Duodenal mucosa (tissue), 2 donors: ENCODE measurements around the gene TBC1D1.

Experiments used
- H3K27ac ChIP-seq: one replicate; pipeline ENCODE4 v1.7.0; 2013; ENCODE audit warnings: low read depth, low read length
- H3K27me3 ChIP-seq, 2 donors: one replicate each; pipeline ENCODE4 v1.7.0; 2013; ENCODE audit warnings: low read length in 2 of 2, control low read depth in 1 of 2; ENCODE audit not compliant: insufficient read depth in 2 of 2, control insufficient read depth in 1 of 2
- H3K36me3 ChIP-seq, 2 donors: one replicate each; pipeline ENCODE4 v1.7.0; 2013; ENCODE audit warnings: low read length in 2 of 2, control low read depth in 1 of 2; ENCODE audit not compliant: insufficient read depth in 2 of 2, control insufficient read depth in 1 of 2
- H3K4me1 ChIP-seq, 2 donors: one replicate each; pipeline ENCODE4 v1.7.0; 2013; ENCODE audit warnings: low read length in 2 of 2, control low read depth in 1 of 2; ENCODE audit not compliant: insufficient read depth in 2 of 2, control insufficient read depth in 1 of 2
- H3K4me3 ChIP-seq, 2 donors: one replicate each; pipeline ENCODE4 v1.7.0; 2013; ENCODE audit warnings: low read length in 2 of 2, low read depth in 1 of 2
- H3K9ac ChIP-seq, 2 donors: one replicate each; pipeline ENCODE4 v1.7.0; 2013; ENCODE audit warnings: low read length in 2 of 2, low read depth in 1 of 2
- H3K9me3 ChIP-seq, 2 donors: one replicate each; pipeline ENCODE4 v1.7.0; 2013; ENCODE audit warnings: low read length in 2 of 2, control low read depth in 1 of 2; ENCODE audit not compliant: control insufficient read depth in 1 of 2

TBC1D1 gene

DNA sequence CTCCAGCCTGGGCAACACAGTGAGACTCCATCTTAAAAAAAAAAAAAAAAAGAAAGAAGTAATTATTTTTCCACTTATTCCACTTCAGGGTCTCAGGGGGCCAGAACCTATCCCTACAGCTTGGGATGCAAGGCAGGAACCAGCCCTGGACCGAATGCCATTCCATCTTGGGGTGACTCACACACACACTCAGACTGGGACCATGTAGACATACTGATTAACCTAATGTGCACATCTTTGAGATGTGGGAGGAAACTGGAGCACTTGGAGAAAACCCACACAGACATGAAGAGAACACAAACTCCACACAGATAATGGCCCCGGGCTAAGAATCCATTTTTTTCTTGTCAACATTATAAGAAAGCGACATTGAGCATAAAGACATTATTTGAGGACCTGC, 201.8 kb downstream of the TBC1D1 start:
- Histone ChIP-seq H3K27me3 (no peaks in the 10 kb centered on the region), H3K36me3 (peaks cover 9 to 34% of the 10 kb centered on the region in 2 donors), H3K27ac (no peak overlapping the region), H3K4me3 (no peak overlapping the region), H3K4me1 (peaks cover 0 to 13% of the 10 kb centered on the region in 2 donors), H3K9me3 (no peaks in the 10 kb centered on the region), H3K9ac (no peak overlapping the region)

DNA sequence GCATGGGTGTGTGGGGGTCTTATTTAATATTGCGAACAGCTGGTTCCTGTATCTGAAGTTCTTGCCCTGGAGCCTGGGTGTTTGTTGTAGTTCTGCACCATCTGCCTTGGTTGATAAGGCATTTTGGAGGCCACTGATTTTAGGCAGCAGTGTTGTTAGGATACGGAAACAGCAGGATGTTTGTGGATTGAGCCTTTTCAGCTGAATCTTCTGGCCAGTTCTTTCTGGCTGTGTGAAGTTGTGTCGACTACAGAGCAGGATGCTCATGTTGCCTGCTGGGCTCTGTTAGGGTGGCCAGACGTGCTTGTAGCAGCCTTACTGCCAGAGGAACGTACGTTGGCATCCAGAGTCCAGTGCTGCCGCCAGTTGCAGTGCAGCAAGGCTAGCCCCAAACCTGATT, 203.5 kb downstream of the TBC1D1 start:
- Histone ChIP-seq H3K36me3 (peaks cover 17 to 39% of the 10 kb centered on the region in 2 donors), H3K9me3 (no peaks in the 10 kb centered on the region), H3K27ac (no peak overlapping the region), H3K9ac (no peak overlapping the region), H3K4me1 (peaks cover 0 to 10% of the 10 kb centered on the region in 2 donors), H3K4me3 (no peak overlapping the region), H3K27me3 (no peaks in the 10 kb centered on the region)

DNA sequence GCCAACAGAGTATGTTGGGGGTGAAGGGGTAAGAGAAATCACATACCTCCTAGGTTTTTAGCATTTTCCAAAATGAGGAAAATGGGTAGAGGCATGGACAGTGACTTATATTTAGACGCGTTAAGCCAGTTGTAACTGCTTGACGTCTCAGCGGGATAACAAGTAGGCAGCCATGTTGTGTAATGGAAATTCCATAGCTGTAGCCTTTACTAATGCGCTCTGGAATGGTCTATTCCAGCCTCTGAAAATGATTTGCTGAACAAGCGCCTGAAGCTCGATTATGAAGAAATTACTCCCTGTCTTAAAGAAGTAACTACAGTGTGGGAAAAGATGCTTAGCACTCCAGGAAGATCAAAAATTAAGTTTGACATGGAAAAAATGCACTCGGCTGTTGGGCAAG, 204.8 kb downstream of the TBC1D1 start:
- Histone ChIP-seq H3K9ac (no peak overlapping the region), H3K9me3 (no peaks in the 10 kb centered on the region), H3K27me3 (no peaks in the 10 kb centered on the region), H3K27ac (no peak overlapping the region), H3K36me3 (peaks cover 16 to 38% of the 10 kb centered on the region in 2 donors), H3K4me1 (peaks cover 0 to 1% of the 10 kb centered on the region in 2 donors), H3K4me3 (no peak overlapping the region)

DNA sequence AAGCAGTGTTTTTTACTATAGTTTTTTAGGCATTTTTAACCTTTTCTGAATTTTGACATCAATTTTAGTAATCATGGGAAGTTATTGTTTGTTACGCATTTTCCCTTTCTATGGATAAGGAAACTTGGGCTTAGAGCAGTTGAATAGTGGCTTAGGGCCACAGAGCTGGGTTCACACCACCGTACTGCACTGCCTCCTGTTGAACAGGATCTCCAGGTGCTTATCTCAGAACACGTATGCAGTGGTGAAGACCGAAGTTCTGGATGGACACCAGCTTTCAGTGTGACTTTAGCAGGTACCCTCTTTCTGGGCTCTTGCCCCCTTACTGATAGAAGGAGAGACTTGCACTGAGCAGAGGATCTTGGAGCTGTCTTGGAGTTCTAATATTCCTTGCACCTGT, 206.9 kb downstream of the TBC1D1 start:
- Histone ChIP-seq H3K27me3 (no peaks in the 10 kb centered on the region), H3K9me3 (no peaks in the 10 kb centered on the region), H3K4me1 (no peaks in the 10 kb centered on the region), H3K4me3 (no peak overlapping the region), H3K9ac (no peak overlapping the region), H3K36me3 (peaks cover 10 to 42% of the 10 kb centered on the region in 2 donors), H3K27ac (no peak overlapping the region)

DNA sequence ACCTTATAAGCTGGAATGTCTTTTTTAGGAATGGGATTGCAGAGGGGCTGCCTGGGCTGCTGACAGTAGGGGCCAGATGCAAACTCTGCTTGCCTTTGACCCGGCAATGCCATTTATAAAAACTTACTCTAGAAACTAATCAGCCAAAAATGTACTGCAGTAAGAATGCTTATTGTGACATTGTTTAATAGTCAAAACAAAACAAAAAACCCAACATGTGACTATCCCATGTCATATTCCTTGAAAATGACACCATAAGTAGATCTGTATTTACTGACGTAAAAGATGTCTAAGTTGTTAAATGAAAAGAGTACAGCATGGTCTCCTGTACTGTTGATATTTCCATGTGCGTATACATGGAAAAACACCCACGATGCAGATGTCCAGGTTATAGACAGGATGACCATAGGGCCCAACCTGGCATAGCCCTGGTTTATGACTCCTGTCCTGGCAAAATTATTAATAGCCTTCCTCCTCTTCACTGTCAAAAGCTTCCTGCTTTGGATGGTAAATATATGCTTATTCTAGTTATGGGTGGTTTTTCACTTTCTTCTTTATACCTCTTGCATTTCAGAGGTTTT, 208.2 kb downstream of the TBC1D1 start:
- H3K36me3 ChIP-seq: peaks cover 16 to 48% of the 10 kb centered on the region in 2 donors
- no peak overlapping the region for H3K9ac ChIP-seq
- H3K9me3 ChIP-seq: no peaks in the 10 kb centered on the region
- H3K4me1 ChIP-seq: no peaks in the 10 kb centered on the region
- H3K4me3 ChIP-seq: no peak overlapping the region
- H3K27me3 ChIP-seq: no peaks in the 10 kb centered on the region
- no peak overlapping the region for H3K27ac ChIP-seq

DNA sequence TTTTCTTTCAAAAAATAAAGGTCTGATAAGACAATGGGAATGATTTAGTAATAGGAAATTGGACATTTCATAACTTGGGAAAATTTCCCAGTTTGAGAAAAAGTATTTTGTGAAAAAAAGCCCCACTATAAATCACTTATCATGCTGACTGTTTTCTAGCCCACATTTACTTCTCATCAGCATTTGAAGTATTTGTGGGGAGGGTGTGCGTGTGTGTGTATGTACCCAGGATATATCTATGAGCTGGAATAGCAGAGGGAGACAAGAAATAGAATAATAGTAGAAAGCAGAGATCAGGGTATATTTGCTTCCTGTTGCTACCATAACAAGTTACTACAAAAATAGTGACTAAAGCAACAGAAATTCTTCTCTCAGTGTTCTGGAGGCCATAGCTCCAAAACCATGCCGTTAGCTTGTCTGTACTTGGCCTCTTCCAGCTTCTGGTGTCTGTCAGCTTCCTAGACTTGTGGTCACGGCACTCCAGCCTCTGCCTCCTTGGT, 209.1 kb downstream of the TBC1D1 start:
- Histone ChIP-seq H3K9me3 (no peaks in the 10 kb centered on the region), H3K4me3 (no peak overlapping the region), H3K27ac (no peak overlapping the region), H3K9ac (no peak overlapping the region), H3K36me3 (peaks cover 16 to 53% of the 10 kb centered on the region in 2 donors), H3K27me3 (no peaks in the 10 kb centered on the region), H3K4me1 (no peaks in the 10 kb centered on the region)

DNA sequence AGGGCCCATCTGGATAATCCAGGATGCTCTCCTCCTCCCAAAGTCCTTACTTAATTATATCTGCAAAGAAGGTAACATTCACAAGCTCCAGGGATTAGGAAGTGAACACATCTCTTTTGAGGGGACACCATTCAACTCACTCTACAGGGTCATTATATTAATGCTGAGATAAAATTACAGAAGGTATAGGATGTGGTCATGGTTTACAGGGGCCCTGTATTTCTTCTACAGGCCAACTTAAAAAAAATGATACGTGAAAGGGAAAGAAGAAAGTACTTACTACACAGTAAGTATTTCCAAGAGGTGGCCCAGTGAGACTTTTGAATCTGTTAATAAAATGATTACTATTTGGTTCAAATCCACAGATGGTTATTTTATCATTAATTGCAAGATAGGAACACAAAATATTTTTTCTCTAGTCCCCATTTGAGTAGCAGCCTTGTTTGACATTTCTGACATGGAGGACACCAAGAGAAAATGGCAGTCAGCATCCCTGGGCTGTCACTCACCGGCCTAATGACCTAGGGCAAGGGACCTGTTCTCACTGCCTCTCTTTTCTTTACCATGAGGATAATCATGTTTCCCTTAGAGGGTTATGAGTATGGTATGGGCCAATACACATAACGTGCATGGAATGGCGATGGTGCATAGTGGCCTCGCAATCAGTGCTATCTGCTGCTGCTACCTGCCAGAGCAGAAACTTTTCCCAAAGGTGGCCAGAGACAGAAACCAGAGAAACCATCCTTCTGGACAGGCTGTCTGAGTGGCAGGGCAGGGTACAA, 209.8 kb downstream of the TBC1D1 start:
- Histone ChIP-seq H3K36me3 (peaks cover 16 to 58% of the 10 kb centered on the region in 2 donors), H3K9me3 (no peaks in the 10 kb centered on the region), H3K4me1 (no peaks in the 10 kb centered on the region), H3K9ac (no peak overlapping the region), H3K27me3 (no peaks in the 10 kb centered on the region), H3K4me3 (no peak overlapping the region), H3K27ac (no peak overlapping the region)

DNA sequence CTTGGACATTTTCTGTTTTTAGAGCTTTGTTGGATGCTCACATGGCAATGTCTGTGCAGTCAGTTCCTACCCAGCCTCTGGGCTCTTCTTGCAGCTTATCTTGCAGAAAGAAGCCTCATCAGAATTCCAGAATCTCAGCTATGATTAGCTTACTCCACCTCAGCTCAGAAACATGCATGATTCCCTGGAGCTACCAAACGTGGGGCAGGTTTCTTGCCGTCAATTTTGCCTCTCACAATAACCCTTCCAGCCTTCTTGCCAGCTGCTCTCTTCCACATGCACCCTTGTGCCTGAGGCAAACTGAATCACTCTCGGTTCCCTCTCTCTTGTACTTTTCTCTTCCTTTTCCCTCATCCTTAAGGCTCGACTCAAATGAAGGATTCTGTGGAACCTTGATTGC, 210.7 kb downstream of the TBC1D1 start:
- H3K9ac ChIP-seq: no peak overlapping the region
- H3K36me3 ChIP-seq: peaks cover 16 to 59% of the 10 kb centered on the region in 2 donors
- no peaks in the 10 kb centered on the region for H3K27me3 ChIP-seq
- H3K9me3 ChIP-seq: no peaks in the 10 kb centered on the region
- H3K4me1 ChIP-seq: peaks cover 0 to 3% of the 10 kb centered on the region in 2 donors
- no peak overlapping the region for H3K4me3 ChIP-seq
- H3K27ac ChIP-seq: no peak overlapping the region

DNA sequence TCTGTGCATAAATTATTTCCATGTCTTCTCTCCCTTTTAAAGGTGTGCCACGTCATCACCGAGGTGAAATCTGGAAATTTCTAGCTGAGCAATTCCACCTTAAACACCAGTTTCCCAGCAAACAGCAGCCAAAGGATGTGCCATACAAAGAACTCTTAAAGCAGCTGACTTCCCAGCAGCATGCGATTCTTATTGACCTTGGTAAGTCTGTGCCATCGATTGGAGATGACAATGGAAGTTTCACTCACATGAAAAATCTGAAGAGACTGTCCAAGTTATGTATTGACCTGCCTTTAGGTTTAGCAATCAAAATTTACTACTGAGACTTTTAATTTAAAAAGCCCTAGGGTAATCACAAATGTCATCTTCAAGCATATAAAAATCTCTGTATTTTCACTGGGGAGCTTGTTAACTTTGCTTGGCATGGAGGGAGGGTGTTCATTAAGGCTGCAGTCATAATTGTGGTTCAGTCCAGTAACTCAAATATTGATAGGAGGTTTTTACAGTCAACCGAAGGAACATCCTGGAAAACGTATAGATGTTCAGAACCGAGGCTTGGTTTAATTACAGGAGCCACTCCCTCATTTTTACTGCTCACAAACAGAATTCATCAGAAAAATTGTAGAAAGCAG, 212.2 kb downstream of the TBC1D1 start:
- H3K4me3 ChIP-seq: no peak overlapping the region
- peaks cover 0 to 3% of the 10 kb centered on the region in 2 donors for H3K4me1 ChIP-seq
- H3K36me3 ChIP-seq: peaks cover 11 to 70% of the 10 kb centered on the region in 2 donors
- no peaks in the 10 kb centered on the region for H3K27me3 ChIP-seq
- H3K9me3 ChIP-seq: no peaks in the 10 kb centered on the region
- no peak overlapping the region for H3K9ac ChIP-seq
- H3K27ac ChIP-seq: no peak overlapping the region
